Glutamatergic neuron (in vitro differentiated cells): Measurements from ENCODE around the gene KIF1B. TPM values are rescaled to one million over a fixed set of nuclear protein-coding genes. Genes with fewer than 3 reads are reported as not detected.

Source experiments
- DNase-seq: peaks from one replicate; pipeline ENCODE4 v3.0.0; 2022
- H3K27ac Mint-ChIP-seq: one replicate; pipeline ENCODE4 v1.8.0; 2020; ENCODE audit warnings: mild to moderate bottlenecking, mixed read lengths, inconsistent platforms; ENCODE audit not compliant: unreplicated experiment
- H3K27me3 Mint-ChIP-seq: one replicate; pipeline ENCODE4 v1.8.0; 2020; ENCODE audit warnings: mild to moderate bottlenecking, moderate library complexity, mixed read lengths, inconsistent platforms; ENCODE audit not compliant: unreplicated experiment
- H3K36me3 Mint-ChIP-seq: one replicate; pipeline ENCODE4 v1.8.0; 2020; ENCODE audit warnings: mild to moderate bottlenecking, mixed read lengths, inconsistent platforms; ENCODE audit not compliant: unreplicated experiment
- H3K4me1 Mint-ChIP-seq: one replicate; pipeline ENCODE4 v1.8.0; 2020; ENCODE audit warnings: mild to moderate bottlenecking, low read depth, mixed read lengths, inconsistent platforms; ENCODE audit not compliant: unreplicated experiment
- H3K4me3 Mint-ChIP-seq: one replicate; pipeline ENCODE4 v1.8.0; 2020; ENCODE audit warnings: mild to moderate bottlenecking, mixed read lengths, inconsistent platforms; ENCODE audit not compliant: unreplicated experiment
- H3K9me3 Mint-ChIP-seq: one replicate; pipeline ENCODE4 v1.8.0; 2020; ENCODE audit warnings: mild to moderate bottlenecking, moderate library complexity, mixed read lengths, inconsistent platforms; ENCODE audit not compliant: unreplicated experiment
- total RNA-seq: library from RNA; stranded (reverse); fragmentation: NEBNext Ultra II Directional; extraction: Animal tissue kit (Norgen Biotek cat#: 25700); gene quantifications from one replicate; pipeline ENCODE4 v1.2.1, GENCODE V29; 2021; ENCODE audit not compliant: unreplicated experiment
- TF ChIP-seq, protein P1 (sequence below): fragments of 200-600 bp; sonication (generic); IDR thresholded peaks from one replicate; pipeline ENCODE4 v1.5.0; 2021; ENCODE audit not compliant: partially characterized antibody, unreplicated experiment

Gene KIF1B
- total RNA-seq, 1 donor from 2014 or later, result 261 TPM

DNA sequence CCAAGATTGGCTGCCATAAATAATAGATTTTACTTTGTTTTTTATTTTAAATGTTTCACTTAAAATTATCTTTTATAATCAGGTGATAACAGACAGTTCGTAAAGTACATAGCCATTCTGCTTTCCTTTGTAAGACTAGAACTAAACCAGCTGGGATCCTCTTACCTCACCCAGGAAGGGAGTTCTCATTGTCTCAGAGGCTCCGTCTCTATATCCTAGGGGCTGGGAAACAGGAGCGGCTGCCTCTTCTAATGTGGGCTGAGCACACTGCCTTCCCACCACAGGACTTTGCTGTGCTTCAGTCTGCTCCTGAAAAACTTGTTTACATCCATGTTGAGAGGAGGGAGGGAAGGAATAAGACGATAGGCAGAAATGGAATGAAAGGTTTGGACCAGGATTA, 142.9 kb downstream of the KIF1B start:
- Mint-ChIP-seq H3K27ac (peak overlapping the region; percentile 70), H3K9me3 (peaks cover 3% of the 10 kb centered on the region), H3K36me3 (no peaks in the 10 kb centered on the region), H3K4me1 (peaks cover 11% of the 10 kb centered on the region), H3K4me3 (no peak overlapping the region), H3K27me3 (peaks cover 2% of the 10 kb centered on the region)
- no peak for DNase-seq
- TF ChIP-seq, protein P1, sequence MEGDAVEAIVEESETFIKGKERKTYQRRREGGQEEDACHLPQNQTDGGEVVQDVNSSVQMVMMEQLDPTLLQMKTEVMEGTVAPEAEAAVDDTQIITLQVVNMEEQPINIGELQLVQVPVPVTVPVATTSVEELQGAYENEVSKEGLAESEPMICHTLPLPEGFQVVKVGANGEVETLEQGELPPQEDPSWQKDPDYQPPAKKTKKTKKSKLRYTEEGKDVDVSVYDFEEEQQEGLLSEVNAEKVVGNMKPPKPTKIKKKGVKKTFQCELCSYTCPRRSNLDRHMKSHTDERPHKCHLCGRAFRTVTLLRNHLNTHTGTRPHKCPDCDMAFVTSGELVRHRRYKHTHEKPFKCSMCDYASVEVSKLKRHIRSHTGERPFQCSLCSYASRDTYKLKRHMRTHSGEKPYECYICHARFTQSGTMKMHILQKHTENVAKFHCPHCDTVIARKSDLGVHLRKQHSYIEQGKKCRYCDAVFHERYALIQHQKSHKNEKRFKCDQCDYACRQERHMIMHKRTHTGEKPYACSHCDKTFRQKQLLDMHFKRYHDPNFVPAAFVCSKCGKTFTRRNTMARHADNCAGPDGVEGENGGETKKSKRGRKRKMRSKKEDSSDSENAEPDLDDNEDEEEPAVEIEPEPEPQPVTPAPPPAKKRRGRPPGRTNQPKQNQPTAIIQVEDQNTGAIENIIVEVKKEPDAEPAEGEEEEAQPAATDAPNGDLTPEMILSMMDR, result no peak

DNA sequence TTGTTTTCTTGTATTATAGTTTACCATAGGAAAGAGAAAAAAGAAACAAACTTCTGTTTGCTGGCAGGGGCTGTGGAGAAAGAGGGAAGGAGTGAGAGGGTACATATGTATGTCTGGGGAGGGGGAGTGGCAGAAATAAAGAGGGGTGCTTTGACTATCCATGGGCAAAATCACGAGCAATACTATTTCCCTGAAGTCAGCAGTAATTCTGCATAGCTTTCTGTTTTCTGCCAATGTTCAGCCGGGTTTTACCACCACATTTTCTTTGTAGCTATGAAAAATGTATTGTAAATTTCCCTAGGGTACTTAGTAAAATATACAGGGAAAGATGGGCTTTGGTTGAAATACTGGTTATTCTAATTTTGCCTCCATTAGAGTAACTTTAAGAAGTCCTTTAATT, 143.3 kb downstream of the KIF1B start:
- H3K4me3 Mint-ChIP-seq, result no peak overlapping the region
- TF ChIP-seq, protein P1, result no peak
- H3K27ac Mint-ChIP-seq, result peak overlapping the region; percentile 70
- H3K4me1 Mint-ChIP-seq, result peaks cover 11% of the 10 kb centered on the region
- peaks cover 2% of the 10 kb centered on the region for H3K27me3 Mint-ChIP-seq
- DNase-seq, result no peak
- H3K9me3 Mint-ChIP-seq, result peaks cover 3% of the 10 kb centered on the region
- H3K36me3 Mint-ChIP-seq, result no peaks in the 10 kb centered on the region

DNA sequence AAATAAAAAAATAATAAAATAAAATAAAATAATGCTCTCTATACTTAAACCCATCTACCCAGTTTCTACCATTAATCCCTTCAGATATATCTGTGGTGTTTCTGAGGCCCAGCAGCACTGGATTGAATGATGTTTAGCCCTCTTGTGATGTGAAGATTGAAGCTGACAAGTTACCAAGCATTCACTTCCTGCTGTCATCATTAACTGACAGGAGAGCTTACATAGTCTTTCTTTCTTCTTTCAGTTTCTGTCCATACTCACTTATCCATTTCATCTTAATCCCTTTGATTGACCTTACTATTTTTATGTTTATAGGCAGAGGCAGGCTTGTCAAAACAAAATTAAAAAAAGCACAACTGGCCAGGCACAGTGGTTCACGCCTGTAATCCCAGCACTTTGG, 149.7 kb downstream of the KIF1B start:
- TF ChIP-seq, protein P1, result no peak
- no peaks in the 10 kb centered on the region for H3K36me3 Mint-ChIP-seq
- peaks cover 4% of the 10 kb centered on the region for H3K27me3 Mint-ChIP-seq
- no peak for DNase-seq
- H3K4me1 Mint-ChIP-seq, result no peaks in the 10 kb centered on the region
- no peak overlapping the region for H3K4me3 Mint-ChIP-seq
- peaks cover 5% of the 10 kb centered on the region for H3K9me3 Mint-ChIP-seq
- no peak overlapping the region for H3K27ac Mint-ChIP-seq

DNA sequence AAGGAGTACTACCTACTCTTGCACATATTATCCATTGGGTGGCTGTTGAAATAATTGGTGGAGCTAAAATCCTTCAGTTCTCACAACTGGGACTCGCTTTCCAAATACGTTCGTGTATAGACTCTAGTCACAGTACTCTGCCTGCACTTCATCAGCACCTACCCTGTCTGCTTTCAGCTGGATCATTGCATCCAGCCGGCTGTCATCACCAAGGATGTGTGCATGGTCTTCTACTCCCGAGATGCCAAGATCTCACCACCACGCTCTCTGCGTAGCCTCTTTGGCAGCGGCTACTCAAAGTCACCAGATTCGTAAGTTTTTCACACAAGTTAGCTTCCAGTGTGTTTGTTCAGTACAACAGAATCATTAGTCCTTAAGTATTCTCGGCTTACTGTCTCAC, 151.1 kb downstream of the KIF1B start:
- Mint-ChIP-seq H3K9me3 (peaks cover 5% of the 10 kb centered on the region), H3K4me1 (no peaks in the 10 kb centered on the region), H3K27me3 (peaks cover 8% of the 10 kb centered on the region), H3K4me3 (no peak overlapping the region), H3K36me3 (peaks cover 5% of the 10 kb centered on the region), H3K27ac (no peak overlapping the region)
- TF ChIP-seq, protein P1, result no peak
- no peak for DNase-seq

DNA sequence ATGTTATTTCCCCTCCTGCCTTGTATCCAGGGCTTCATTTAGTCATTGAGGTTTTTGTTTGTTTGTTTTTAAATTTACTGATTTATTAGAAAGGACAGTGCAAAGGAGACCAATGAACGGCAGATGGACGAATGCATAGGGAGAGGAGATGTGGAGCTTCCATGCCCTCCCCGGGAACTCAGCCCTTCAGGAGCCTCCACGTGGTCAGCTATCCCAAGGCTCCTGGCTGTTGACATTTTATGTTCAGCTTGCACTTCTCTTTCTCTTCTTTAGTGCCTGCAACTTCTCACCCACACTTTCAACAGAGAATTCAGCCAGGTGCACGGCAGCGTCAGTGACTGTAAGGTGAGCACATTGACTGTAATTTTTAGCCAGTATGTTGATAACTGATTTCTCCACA, 157.8 kb downstream of the KIF1B start:
- H3K36me3 Mint-ChIP-seq, result peaks cover 5% of the 10 kb centered on the region
- no peak overlapping the region for H3K27ac Mint-ChIP-seq
- TF ChIP-seq, protein P1, result no peak
- H3K4me1 Mint-ChIP-seq, result no peaks in the 10 kb centered on the region
- DNase-seq, result no peak
- peaks cover 6% of the 10 kb centered on the region for H3K9me3 Mint-ChIP-seq
- H3K27me3 Mint-ChIP-seq, result peaks cover 8% of the 10 kb centered on the region
- H3K4me3 Mint-ChIP-seq, result no peak overlapping the region
